Measurements from ENCODE around the gene ATP10A. TPM values are rescaled to one million over a fixed set of nuclear protein-coding genes. Genes with fewer than 3 reads are reported as not detected.

The ATP10A gene
- total and polyA plus RNA-seq, 2 of the 8 experiments (the other 6 are each of a cell fraction or from before 2014, with no cell fraction given): 2.0 to 2.8 TPM

- TF ChIP-seq, protein P1, sequence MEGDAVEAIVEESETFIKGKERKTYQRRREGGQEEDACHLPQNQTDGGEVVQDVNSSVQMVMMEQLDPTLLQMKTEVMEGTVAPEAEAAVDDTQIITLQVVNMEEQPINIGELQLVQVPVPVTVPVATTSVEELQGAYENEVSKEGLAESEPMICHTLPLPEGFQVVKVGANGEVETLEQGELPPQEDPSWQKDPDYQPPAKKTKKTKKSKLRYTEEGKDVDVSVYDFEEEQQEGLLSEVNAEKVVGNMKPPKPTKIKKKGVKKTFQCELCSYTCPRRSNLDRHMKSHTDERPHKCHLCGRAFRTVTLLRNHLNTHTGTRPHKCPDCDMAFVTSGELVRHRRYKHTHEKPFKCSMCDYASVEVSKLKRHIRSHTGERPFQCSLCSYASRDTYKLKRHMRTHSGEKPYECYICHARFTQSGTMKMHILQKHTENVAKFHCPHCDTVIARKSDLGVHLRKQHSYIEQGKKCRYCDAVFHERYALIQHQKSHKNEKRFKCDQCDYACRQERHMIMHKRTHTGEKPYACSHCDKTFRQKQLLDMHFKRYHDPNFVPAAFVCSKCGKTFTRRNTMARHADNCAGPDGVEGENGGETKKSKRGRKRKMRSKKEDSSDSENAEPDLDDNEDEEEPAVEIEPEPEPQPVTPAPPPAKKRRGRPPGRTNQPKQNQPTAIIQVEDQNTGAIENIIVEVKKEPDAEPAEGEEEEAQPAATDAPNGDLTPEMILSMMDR (IDR thresholded peaks at IDR 0.05; ENCODE audit: control extremely low read depth in 1 of 3, insufficient read depth in 1 of 3, low read depth in 1 of 3, low read length in 3 of 3): no peak
- TF ChIP-seq EP300 (IDR thresholded peaks at IDR 0.05; ENCODE audit: borderline replicate concordance in 1 of 2, low read depth in 2 of 2, low read length in 2 of 2) (no peak), FOSL1 (IDR thresholded peaks at IDR 0.05; ENCODE audit: insufficient read depth, low read depth, low read length) (no peak), SIN3A (conservative IDR thresholded peaks at IDR 0.05 in 1 of 2, IDR thresholded peaks at IDR 0.05 in 1 of 2; ENCODE audit: low read depth in 1 of 2, low read length in 2 of 2) (no peak), ZNF274 (IDR thresholded peaks at IDR 0.05; ENCODE audit: borderline replicate concordance, extremely low read depth, low read length) (no peak), RXRA (IDR thresholded peaks at IDR 0.05; ENCODE audit: insufficient read depth, low read depth, low read length) (no peak)
Observed at GRCh38 chr15:25910832-25911231, 47.7 kb upstream of the ATP10A start (continued).

All from H1 (cell line).